Upper lobe of right lung (tissue), 1 donor: ENCODE results near the gene CLDN12. TPM values are rescaled to one million over a fixed set of nuclear protein-coding genes. Genes with fewer than 3 reads are reported as not detected.

Source experiments
- ATAC-seq: fragments of 200-7000 bp; cut with Tn5 transposase; one replicate; pipeline ENCODE4 v1.9.1; 2020; ENCODE audit warnings: mild to moderate bottlenecking, moderate library complexity
- DNase-seq: peaks from one replicate; pipeline ENCODE4 v3.0.0-alpha.2; 2020
- H3K27ac ChIP-seq: fragments of 200-600 bp; one replicate; pipeline ENCODE4 v1.8.0; 2022
- H3K27me3 ChIP-seq: fragments of 200-600 bp; one replicate; pipeline ENCODE4 v1.8.0; 2022; ENCODE audit warnings: mild to moderate bottlenecking
- H3K36me3 ChIP-seq: fragments of 200-600 bp; one replicate; pipeline ENCODE4 v1.8.0; 2022
- H3K4me1 ChIP-seq: fragments of 200-600 bp; one replicate; pipeline ENCODE4 v1.8.0; 2022
- H3K4me3 ChIP-seq: fragments of 200-600 bp; one replicate; pipeline ENCODE4 v1.8.0; 2022; ENCODE audit warnings: mild to moderate bottlenecking
- H3K9me3 ChIP-seq: fragments of 200-600 bp; one replicate; pipeline ENCODE4 v1.8.0; 2022
- CTCF ChIP-seq: fragments of 200-600 bp; IDR thresholded peaks from one replicate; pipeline ENCODE4 v1.8.0; 2022; ENCODE audit warnings: antibody characterized with exemption
- intact Hi-C: fragments of 100-400 bp; cut with DNase I; formaldehyde crosslinking; loops from one replicate; pipeline ENCODE4 v1.11.0; 2022
- long read RNA-seq: library from polyadenylated mRNA; unstranded; transcript quantifications from one replicate; pipeline ENCODE4 v2.0.0, GENCODE V29; 2021
- total RNA-seq: library from RNA; stranded (reverse); fragmentation: NEBNext Ultra II Directional; extraction: Animal tissue kit (Norgen Biotek cat#: 25700); gene quantifications from one replicate; pipeline ENCODE4 v1.2.1, GENCODE V29; 2021
- donor health status: DM: no; HTN: yes; CAD: no; lungs with severe emphysema.

CLDN12 gene
- total RNA-seq, result 30.8 TPM
- long read RNA-seq, transcript CLDN12-203 (3 exons, 3,488 nt), result minor isoform, 6 of 38 reads
- long read RNA-seq, transcript CLDN12-201 (3 exons, 3,565 nt), result major isoform, 24 of 38 reads
- long read RNA-seq, partial matches to known transcripts, result 2 of 38 reads
- long read RNA-seq, other reads (novel, unspliced or antisense), result 5 of 38 reads

DNA sequence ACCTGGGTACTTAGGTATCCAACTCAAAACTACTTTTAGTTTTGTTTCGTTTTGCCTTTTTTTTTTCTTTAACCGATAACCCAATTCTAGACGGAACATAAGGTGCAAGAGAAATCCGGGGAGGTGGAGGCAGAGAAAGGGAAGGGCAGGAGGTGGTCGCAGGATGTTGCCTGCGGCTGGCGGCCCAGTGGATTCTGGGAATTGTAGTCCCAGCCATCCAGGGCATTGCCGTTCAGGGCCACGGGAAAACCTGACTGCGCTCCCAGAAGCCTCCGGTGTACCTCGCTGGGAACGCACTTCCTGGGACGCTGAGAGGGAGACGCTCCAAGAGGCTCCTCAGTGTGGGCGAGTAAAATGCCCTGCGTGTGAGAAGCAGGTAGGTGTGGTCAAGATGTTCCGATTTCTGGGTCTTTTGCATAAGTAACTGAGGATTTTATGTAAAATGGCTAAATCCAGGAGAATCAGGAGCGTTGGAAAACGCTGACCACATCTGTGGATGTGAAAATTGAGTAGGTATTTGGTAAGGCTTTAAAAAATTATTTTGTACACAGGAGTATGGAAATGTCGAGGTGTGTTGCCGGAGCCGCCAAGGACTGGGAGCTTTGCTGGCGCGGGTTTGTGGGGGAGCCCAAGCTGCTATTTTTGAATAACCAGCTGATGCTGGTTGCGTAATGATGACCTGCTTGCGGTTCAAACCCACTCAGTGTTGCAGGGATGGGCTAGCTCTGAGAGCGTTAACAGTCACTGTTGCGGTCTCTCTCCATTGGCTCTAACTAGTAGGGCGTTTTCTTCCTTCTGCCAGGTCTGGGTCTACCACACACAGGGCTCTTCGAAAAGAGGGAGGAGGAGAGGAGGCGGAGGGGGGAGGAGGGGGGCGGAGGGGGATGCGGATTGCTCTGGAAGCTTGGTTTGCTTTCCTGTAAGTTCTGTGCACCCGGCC lies at the start of gene CLDN12:
Gene CLDN12 (plus strand): TSS at position 288 of the 940 bp plus-strand sequence. CDS start 9,216 bp downstream, outside the sequence.
- H3K27ac ChIP-seq, result peak within 1 kb of the TSS; percentile 73
- peak; percentile 91 for DNase-seq
- peaks cover 14% of the 10 kb centered on the region for H3K4me1 ChIP-seq
- peak; percentile 97 for ATAC-seq
- peak within 1 kb of the TSS; percentile 58 for H3K4me3 ChIP-seq
- no peaks in the 10 kb centered on the region for H3K27me3 ChIP-seq
- no peaks in the 10 kb centered on the region for H3K9me3 ChIP-seq
- intact Hi-C loops, result no loop called here
- H3K36me3 ChIP-seq, result peaks cover 19% of the 10 kb centered on the region
- no peak for TF ChIP-seq CTCF

DNA sequence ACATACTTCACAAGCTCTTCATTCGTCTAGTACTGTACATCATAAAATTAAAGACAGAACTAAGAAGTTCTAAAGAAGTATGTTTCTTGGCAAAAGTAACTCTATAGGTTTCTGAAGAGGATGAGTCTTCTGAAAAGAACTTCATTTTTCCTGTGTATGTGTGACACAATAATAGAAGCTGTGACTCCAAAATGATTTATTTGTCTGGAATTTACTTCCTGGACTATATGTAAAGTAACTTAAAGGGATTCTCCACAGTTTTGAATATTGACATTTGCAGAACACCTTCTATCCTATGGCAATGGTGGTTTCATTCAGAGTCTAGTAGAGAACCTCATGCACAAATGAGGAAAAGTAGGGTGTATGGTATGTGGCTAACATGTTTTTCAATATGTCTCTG lies 19.8 kb upstream of the CLDN12 start:
- intact Hi-C loops, result no loop called here
- no peaks in the 10 kb centered on the region for H3K9me3 ChIP-seq
- no peaks in the 10 kb centered on the region for H3K4me1 ChIP-seq
- no peak for TF ChIP-seq CTCF
- ATAC-seq, result no peak
- H3K27me3 ChIP-seq, result no peaks in the 10 kb centered on the region
- H3K36me3 ChIP-seq, result peaks cover 81% of the 10 kb centered on the region
- no peak for DNase-seq
- no peak overlapping the region for H3K27ac ChIP-seq
- H3K4me3 ChIP-seq, result no peak overlapping the region

DNA sequence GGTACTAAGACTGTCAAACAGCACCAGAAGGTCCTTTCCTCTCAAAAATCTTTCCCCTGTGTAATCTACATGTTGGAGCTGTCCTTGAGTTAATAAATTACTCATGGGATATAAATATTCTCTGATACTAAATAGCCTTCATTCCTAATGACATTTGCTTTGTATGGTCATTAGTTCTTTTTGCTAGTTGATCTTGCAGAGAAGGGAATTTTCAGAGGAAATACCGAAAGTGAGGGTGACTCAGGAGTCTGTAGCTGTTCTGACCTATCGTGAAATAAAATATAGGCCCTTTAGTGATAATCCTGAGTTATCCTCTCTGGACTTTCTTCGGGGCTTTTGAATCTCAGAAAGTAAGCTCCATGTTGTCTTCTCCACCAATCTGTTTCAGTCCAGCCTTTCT lies 19.4 kb upstream of the CLDN12 start:
- ATAC-seq (no peak), DNase-seq (no peak)
- Histone ChIP-seq H3K4me1 (no peaks in the 10 kb centered on the region), H3K9me3 (no peaks in the 10 kb centered on the region), H3K4me3 (no peak overlapping the region), H3K27me3 (no peaks in the 10 kb centered on the region), H3K27ac (no peak overlapping the region), H3K36me3 (peaks cover 76% of the 10 kb centered on the region)
- intact Hi-C loops, result no loop called here
- TF ChIP-seq CTCF, result no peak

DNA sequence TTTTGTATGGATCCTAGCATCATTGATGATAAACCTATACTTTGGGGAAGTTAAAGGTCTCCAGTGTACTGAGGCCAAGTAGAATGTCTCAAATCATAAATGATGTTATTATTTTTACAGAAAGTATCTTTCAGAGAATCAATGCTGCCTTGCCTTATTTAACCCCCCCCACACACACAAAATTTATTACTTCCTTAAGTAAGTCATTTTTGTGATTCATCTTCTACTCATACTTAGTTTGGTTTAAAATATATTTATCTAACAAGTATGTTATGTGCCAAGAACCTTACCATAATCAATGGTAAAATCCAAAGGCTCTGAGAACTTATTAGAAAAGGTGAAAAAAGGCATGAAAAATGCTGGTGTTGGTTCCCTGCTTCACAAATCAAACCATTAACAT lies 18.8 kb upstream of the CLDN12 start:
- H3K4me3 ChIP-seq, result no peak overlapping the region
- ATAC-seq, result no peak
- TF ChIP-seq CTCF, result no peak
- no peaks in the 10 kb centered on the region for H3K9me3 ChIP-seq
- H3K27ac ChIP-seq, result no peak overlapping the region
- no peak for DNase-seq
- peaks cover 71% of the 10 kb centered on the region for H3K36me3 ChIP-seq
- no peaks in the 10 kb centered on the region for H3K4me1 ChIP-seq
- H3K27me3 ChIP-seq, result no peaks in the 10 kb centered on the region
- intact Hi-C loops, result no loop called here

- H3K36me3 ChIP-seq, result peaks cover 38% of the 10 kb centered on the region
- no peaks in the 10 kb centered on the region for H3K27me3 ChIP-seq
- TF ChIP-seq CTCF, result no peak
- H3K9me3 ChIP-seq, result no peaks in the 10 kb centered on the region
- H3K4me3 ChIP-seq, result no peak overlapping the region
- DNase-seq, result no peak
- H3K4me1 ChIP-seq, result no peaks in the 10 kb centered on the region
- H3K27ac ChIP-seq, result no peak overlapping the region
- intact Hi-C loops, result no loop called here
- ATAC-seq, result no peak
Measured at GRCh38 chr7:90387470-90388240, 15.6 kb upstream of the CLDN12 start.
